ENCODE results near the gene AK2. TPM values are rescaled to one million over a fixed set of nuclear protein-coding genes. Genes with fewer than 3 reads are reported as not detected.
"Not testable (repeated sequence)": the region's sequence is repeated elsewhere in the genome, so short reads cannot be mapped to it uniquely, and the experiment has no call there.

The AK2 gene
- total and polyA plus RNA-seq, 4 donors = 34.2 to 181 (median 115) TPM

DNA sequence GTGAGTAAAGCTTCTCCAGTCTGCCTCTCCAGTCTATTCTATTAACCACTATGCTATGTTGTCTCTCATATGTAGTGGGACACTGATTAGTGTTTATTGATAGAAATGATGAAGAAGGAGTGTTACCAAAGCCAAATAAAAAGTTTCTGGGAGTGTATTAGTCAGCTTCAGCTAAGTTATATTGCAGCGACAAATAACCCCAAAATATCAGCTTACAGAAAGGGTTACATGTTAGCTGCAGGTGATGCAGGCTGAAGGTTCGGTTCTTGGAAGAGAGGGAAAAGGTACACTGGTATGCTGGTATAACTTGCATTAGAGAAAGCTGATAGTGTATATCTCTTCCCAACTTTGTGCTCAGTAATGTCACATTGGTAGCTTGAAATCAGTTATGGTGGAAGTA, 10.6 kb upstream of the AK2 start:
- H3K4me1 ChIP-seq (ENCODE audit: control insufficient read depth in 4 of 4, insufficient read depth in 4 of 4, low read length in 3 of 4) = peaks cover 0 to 11% (median 2%) of the 10 kb centered on the region in 4 donors
- H3K4me3 ChIP-seq (ENCODE audit: low read depth in 1 of 3, low read length in 3 of 3) = no peak overlapping the region
- TF ChIP-seq JUND (IDR thresholded peaks at IDR 0.05) = no peak
- TF ChIP-seq SP1 (IDR thresholded peaks at IDR 0.05) = no peak
- no peak for TF ChIP-seq MAX (IDR thresholded peaks at IDR 0.05)
- TF ChIP-seq, protein P1, sequence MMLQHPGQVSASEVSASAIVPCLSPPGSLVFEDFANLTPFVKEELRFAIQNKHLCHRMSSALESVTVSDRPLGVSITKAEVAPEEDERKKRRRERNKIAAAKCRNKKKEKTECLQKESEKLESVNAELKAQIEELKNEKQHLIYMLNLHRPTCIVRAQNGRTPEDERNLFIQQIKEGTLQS (IDR thresholded peaks at IDR 0.05) = no peak
- no peaks in the 10 kb centered on the region for H3K9me3 ChIP-seq (ENCODE audit: control insufficient read depth in 4 of 4, low read length in 3 of 4)
- DNase-seq (ENCODE audit: low spot score) = no peak
- no peaks in the 10 kb centered on the region for H3K36me3 ChIP-seq (ENCODE audit: control insufficient read depth in 4 of 4, insufficient read depth in 3 of 4, low read depth in 1 of 4, low read length in 3 of 4)
- 94% methylated on average over 2 of the region's 2 CpGs for WGBS
- H3K27me3 ChIP-seq (ENCODE audit: control insufficient read depth in 4 of 4, insufficient read depth in 4 of 4, low read length in 3 of 4) = no peaks in the 10 kb centered on the region
- no peak overlapping the region for H3K27ac ChIP-seq (ENCODE audit: low read depth in 1 of 2, low read length in 2 of 2)
- no peak overlapping the region for H3K9ac ChIP-seq (ENCODE audit: low read depth in 1 of 2, low read length in 2 of 2)

- H3K36me3 ChIP-seq (ENCODE audit: control insufficient read depth in 4 of 4, insufficient read depth in 3 of 4, low read depth in 1 of 4, low read length in 3 of 4); H3K4me3 ChIP-seq (ENCODE audit: low read depth in 1 of 3, low read length in 3 of 3); DNase-seq (ENCODE audit: low spot score); H3K9me3 ChIP-seq (ENCODE audit: control insufficient read depth in 4 of 4, low read length in 3 of 4); H3K9ac ChIP-seq (ENCODE audit: low read depth in 1 of 2, low read length in 2 of 2); H3K27ac ChIP-seq (ENCODE audit: low read depth in 1 of 2, low read length in 2 of 2); H3K27me3 ChIP-seq (ENCODE audit: control insufficient read depth in 4 of 4, insufficient read depth in 4 of 4, low read length in 3 of 4): not testable (repeated sequence)
- WGBS = 88% methylated on average over 4 of the region's 4 CpGs
- peaks cover 0 to 11% (median 2%) of the 10 kb centered on the region in 4 donors for H3K4me1 ChIP-seq (ENCODE audit: control insufficient read depth in 4 of 4, insufficient read depth in 4 of 4, low read length in 3 of 4)
These were observed 9.6 kb upstream of the AK2 start for GRCh38 chr1:33046234-33046633.

- Histone ChIP-seq H3K9me3 (ENCODE audit: control insufficient read depth in 4 of 4, low read length in 3 of 4) (no peaks in the 10 kb centered on the region), H3K4me3 (ENCODE audit: low read depth in 1 of 3, low read length in 3 of 3) (no peak overlapping the region), H3K36me3 (ENCODE audit: control insufficient read depth in 4 of 4, insufficient read depth in 3 of 4, low read depth in 1 of 4, low read length in 3 of 4) (no peaks in the 10 kb centered on the region), H3K9ac (ENCODE audit: low read depth in 1 of 2, low read length in 2 of 2) (no peak overlapping the region), H3K4me1 (ENCODE audit: control insufficient read depth in 4 of 4, insufficient read depth in 4 of 4, low read length in 3 of 4) (peaks cover 0 to 11% (median 2%) of the 10 kb centered on the region in 4 donors), H3K27me3 (ENCODE audit: control insufficient read depth in 4 of 4, insufficient read depth in 4 of 4, low read length in 3 of 4) (no peaks in the 10 kb centered on the region), H3K27ac (ENCODE audit: low read depth in 1 of 2, low read length in 2 of 2) (no peak overlapping the region)
- TF ChIP-seq YY1 (IDR thresholded peaks at IDR 0.05) (no peak), TAF1 (conservative IDR thresholded peaks at IDR 0.05) (no peak), EGR1 (IDR thresholded peaks at IDR 0.05; ENCODE audit: low read depth in 2 of 2) (no peak), FOXA1 (IDR thresholded peaks at IDR 0.05) (no peak), FOXA2 (IDR thresholded peaks at IDR 0.05) (no peak), NR2F2 (IDR thresholded peaks at IDR 0.05) (no peak)
- TF ChIP-seq, protein P2, sequence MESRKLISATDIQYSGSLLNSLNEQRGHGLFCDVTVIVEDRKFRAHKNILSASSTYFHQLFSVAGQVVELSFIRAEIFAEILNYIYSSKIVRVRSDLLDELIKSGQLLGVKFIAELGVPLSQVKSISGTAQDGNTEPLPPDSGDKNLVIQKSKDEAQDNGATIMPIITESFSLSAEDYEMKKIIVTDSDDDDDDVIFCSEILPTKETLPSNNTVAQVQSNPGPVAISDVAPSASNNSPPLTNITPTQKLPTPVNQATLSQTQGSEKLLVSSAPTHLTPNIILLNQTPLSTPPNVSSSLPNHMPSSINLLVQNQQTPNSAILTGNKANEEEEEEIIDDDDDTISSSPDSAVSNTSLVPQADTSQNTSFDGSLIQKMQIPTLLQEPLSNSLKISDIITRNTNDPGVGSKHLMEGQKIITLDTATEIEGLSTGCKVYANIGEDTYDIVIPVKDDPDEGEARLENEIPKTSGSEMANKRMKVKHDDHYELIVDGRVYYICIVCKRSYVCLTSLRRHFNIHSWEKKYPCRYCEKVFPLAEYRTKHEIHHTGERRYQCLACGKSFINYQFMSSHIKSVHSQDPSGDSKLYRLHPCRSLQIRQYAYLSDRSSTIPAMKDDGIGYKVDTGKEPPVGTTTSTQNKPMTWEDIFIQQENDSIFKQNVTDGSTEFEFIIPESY (IDR thresholded peaks at IDR 0.05) = no peak
- DNase-seq (ENCODE audit: low spot score) = no peak
- WGBS = 81% methylated on average over 6 of the region's 6 CpGs
These were observed 9.1 kb upstream of the AK2 start for GRCh38 chr1:33045814-33046213.

DNA sequence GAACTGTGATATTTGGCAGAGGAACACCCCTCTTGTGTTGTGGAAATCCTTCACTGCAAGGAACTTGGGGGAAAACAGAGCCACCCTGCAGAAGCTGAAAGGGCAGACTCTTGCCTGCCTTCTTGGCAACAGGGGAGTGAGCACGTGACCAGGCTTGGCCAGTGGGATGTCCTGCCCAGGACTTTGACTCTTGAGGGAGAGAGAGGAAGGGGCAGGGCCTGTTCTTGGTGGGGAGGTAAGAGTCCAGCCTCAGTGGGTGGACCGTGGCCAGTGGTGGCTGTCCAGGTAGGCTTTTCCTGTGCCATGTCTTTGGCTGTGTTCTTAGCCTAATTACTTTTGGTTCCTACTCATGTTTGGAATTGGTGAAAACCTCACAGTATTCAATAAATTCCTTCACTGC, 8.6 kb upstream of the AK2 start:
- no peak for DNase-seq (ENCODE audit: low spot score)
- Histone ChIP-seq H3K36me3 (ENCODE audit: control insufficient read depth in 4 of 4, insufficient read depth in 3 of 4, low read depth in 1 of 4, low read length in 3 of 4) (no peaks in the 10 kb centered on the region), H3K4me3 (ENCODE audit: low read depth in 1 of 3, low read length in 3 of 3) (no peak overlapping the region), H3K4me1 (ENCODE audit: control insufficient read depth in 4 of 4, insufficient read depth in 4 of 4, low read length in 3 of 4) (peaks cover 0 to 11% (median 2%) of the 10 kb centered on the region in 4 donors), H3K27ac (ENCODE audit: low read depth in 1 of 2, low read length in 2 of 2) (no peak overlapping the region), H3K9ac (ENCODE audit: low read depth in 1 of 2, low read length in 2 of 2) (no peak overlapping the region), H3K9me3 (ENCODE audit: control insufficient read depth in 4 of 4, low read length in 3 of 4) (no peaks in the 10 kb centered on the region), H3K27me3 (ENCODE audit: control insufficient read depth in 4 of 4, insufficient read depth in 4 of 4, low read length in 3 of 4) (no peaks in the 10 kb centered on the region)
- TF ChIP-seq SP1 (IDR thresholded peaks at IDR 0.05) (peak; percentile 67), RXRA (IDR thresholded peaks at IDR 0.05) (peak; percentile 21 to 52), TAF1 (conservative IDR thresholded peaks at IDR 0.05) (no peak), HNF4A (conservative IDR thresholded peaks at IDR 0.05) (peak; percentile 85 to 88), GABPA (IDR thresholded peaks at IDR 0.05 in 1 of 2, conservative IDR thresholded peaks at IDR 0.05 in 1 of 2) (peak in 1 of 2 donors; percentile 25), HNF4G (IDR thresholded peaks at IDR 0.05) (peak; percentile 75), EGR1 (IDR thresholded peaks at IDR 0.05; ENCODE audit: low read depth in 2 of 2) (no peak), YY1 (IDR thresholded peaks at IDR 0.05) (no peak), FOXA2 (IDR thresholded peaks at IDR 0.05) (no peak), RAD21 (IDR thresholded peaks at IDR 0.05) (peak in 1 of 2 donors; percentile 7)
- TF ChIP-seq, protein P2 (IDR thresholded peaks at IDR 0.05) = no peak
- 16% methylated on average over 2 of the region's 2 CpGs for WGBS
